GM23338 (cell line): Measurements from ENCODE around the gene DDX39A. TPM values are rescaled to one million over a fixed set of nuclear protein-coding genes. Genes with fewer than 3 reads are reported as not detected.

Experiments used
- ETS1 ChIP-seq: IDR thresholded peaks from 2 replicates; pipeline ENCODE4 v1.6.1; 2016; ENCODE audit warnings: antibody characterized with exemption
- EZH2 ChIP-seq: fragments of 200-600 bp; sonication (generic); IDR thresholded peaks from one replicate; pipeline ENCODE4 v1.8.0; 2017; ENCODE audit warnings: antibody characterized with exemption, mild to moderate bottlenecking, low read depth; ENCODE audit not compliant: unreplicated experiment
- POLR2AphosphoS5 ChIP-seq: IDR thresholded peaks from 2 replicates; pipeline ENCODE4 v1.6.1; 2016; ENCODE audit warnings: antibody characterized with exemption, low read depth
- STAT1 ChIP-seq: IDR thresholded peaks from one replicate; pipeline ENCODE4 v1.6.1; 2016; ENCODE audit warnings: antibody characterized with exemption; ENCODE audit not compliant: unreplicated experiment
- polyA plus RNA-seq: library from polyadenylated mRNA; unstranded; fragments of >200 nt; fragmentation: Nextera tagmentation; extraction: Ambion mirVana; gene quantifications from 2 replicates; pipeline ENCODE4 v1.2.1, GENCODE V29; 2016
- total RNA-seq: library from RNA; depleted of rRNA; stranded (reverse); fragments of >200 nt; shearing (Covaris generic); gene quantifications from 2 replicates; pipeline ENCODE4 v1.2.3, GENCODE V29; 2014
- TF ChIP-seq, protein P1 (sequence below): fragments of 250-450 bp; sonication (Bioruptor Pico); IDR thresholded peaks from 2 replicates; pipeline ENCODE4 v1.5.0; 2020; ENCODE audit warnings: mild to moderate bottlenecking, moderate library complexity
- TF ChIP-seq, protein P2 (sequence below): IDR thresholded peaks from one replicate; pipeline ENCODE4 v1.6.1; 2018; ENCODE audit warnings: antibody characterized with exemption; ENCODE audit not compliant: unreplicated experiment

DDX39A gene
- total and polyA plus RNA-seq, 2 experiments from 2014 or later, result 195 to 196 TPM

DNA sequence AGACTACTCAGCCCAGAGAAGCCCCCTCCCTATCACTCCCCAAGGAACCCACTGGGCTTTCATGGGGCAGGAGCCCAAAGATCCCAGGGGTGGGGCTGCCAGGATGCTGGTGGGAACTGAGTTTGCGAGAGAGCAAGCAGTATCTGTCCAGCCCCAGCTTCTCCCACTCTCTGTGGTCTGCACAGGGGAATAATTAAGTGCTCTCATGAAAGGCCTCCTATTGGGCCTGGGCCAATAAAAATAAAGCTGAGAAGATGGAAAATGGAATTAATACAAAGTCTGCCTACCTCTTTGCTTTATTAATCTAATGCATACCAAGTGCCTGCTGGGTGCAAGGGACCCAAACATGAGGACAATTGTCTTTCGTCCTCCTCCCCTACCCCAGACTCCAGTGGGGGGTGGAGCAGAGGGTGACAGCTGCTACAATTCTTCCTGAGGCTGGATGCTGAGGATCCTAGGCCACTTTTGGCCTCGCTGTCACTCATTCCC, 5.4 kb downstream of the DDX39A start (continued):
- TF ChIP-seq, protein P1, sequence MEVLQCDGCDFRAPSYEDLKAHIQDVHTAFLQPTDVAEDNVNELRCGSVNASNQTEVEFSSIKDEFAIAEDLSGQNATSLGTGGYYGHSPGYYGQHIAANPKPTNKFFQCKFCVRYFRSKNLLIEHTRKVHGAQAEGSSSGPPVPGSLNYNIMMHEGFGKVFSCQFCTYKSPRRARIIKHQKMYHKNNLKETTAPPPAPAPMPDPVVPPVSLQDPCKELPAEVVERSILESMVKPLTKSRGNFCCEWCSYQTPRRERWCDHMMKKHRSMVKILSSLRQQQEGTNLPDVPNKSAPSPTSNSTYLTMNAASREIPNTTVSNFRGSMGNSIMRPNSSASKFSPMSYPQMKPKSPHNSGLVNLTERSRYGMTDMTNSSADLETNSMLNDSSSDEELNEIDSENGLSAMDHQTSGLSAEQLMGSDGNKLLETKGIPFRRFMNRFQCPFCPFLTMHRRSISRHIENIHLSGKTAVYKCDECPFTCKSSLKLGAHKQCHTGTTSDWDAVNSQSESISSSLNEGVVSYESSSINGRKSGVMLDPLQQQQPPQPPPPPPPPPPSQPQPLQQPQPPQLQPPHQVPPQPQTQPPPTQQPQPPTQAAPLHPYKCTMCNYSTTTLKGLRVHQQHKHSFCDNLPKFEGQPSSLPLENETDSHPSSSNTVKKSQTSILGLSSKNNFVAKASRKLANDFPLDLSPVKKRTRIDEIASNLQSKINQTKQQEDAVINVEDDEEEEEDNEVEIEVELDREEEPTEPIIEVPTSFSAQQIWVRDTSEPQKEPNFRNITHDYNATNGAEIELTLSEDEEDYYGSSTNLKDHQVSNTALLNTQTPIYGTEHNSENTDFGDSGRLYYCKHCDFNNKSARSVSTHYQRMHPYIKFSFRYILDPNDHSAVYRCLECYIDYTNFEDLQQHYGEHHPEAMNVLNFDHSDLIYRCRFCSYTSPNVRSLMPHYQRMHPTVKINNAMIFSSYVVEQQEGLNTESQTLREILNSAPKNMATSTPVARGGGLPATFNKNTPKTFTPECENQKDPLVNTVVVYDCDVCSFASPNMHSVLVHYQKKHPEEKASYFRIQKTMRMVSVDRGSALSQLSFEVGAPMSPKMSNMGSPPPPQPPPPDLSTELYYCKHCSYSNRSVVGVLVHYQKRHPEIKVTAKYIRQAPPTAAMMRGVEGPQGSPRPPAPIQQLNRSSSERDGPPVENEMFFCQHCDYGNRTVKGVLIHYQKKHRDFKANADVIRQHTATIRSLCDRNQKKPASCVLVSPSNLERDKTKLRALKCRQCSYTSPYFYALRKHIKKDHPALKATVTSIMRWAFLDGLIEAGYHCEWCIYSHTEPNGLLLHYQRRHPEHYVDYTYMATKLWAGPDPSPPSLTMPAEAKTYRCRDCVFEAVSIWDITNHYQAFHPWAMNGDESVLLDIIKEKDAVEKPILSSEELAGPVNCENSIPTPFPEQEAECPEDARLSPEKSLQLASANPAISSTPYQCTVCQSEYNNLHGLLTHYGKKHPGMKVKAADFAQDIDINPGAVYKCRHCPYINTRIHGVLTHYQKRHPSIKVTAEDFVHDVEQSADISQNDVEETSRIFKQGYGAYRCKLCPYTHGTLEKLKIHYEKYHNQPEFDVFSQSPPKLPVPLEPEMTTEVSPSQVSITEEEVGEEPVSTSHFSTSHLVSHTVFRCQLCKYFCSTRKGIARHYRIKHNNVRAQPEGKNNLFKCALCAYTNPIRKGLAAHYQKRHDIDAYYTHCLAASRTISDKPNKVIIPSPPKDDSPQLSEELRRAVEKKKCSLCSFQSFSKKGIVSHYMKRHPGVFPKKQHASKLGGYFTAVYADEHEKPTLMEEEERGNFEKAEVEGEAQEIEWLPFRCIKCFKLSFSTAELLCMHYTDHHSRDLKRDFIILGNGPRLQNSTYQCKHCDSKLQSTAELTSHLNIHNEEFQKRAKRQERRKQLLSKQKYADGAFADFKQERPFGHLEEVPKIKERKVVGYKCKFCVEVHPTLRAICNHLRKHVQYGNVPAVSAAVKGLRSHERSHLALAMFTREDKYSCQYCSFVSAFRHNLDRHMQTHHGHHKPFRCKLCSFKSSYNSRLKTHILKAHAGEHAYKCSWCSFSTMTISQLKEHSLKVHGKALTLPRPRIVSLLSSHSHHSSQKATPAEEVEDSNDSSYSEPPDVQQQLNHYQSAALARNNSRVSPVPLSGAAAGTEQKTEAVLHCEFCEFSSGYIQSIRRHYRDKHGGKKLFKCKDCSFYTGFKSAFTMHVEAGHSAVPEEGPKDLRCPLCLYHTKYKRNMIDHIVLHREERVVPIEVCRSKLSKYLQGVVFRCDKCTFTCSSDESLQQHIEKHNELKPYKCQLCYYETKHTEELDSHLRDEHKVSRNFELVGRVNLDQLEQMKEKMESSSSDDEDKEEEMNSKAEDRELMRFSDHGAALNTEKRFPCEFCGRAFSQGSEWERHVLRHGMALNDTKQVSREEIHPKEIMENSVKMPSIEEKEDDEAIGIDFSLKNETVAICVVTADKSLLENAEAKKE (CRISPR knock-in tag), result no peak
- TF ChIP-seq EZH2 (no peak), ETS1 (no peak), POLR2AphosphoS5 (no peak), STAT1 (no peak)
- TF ChIP-seq, protein P2, sequence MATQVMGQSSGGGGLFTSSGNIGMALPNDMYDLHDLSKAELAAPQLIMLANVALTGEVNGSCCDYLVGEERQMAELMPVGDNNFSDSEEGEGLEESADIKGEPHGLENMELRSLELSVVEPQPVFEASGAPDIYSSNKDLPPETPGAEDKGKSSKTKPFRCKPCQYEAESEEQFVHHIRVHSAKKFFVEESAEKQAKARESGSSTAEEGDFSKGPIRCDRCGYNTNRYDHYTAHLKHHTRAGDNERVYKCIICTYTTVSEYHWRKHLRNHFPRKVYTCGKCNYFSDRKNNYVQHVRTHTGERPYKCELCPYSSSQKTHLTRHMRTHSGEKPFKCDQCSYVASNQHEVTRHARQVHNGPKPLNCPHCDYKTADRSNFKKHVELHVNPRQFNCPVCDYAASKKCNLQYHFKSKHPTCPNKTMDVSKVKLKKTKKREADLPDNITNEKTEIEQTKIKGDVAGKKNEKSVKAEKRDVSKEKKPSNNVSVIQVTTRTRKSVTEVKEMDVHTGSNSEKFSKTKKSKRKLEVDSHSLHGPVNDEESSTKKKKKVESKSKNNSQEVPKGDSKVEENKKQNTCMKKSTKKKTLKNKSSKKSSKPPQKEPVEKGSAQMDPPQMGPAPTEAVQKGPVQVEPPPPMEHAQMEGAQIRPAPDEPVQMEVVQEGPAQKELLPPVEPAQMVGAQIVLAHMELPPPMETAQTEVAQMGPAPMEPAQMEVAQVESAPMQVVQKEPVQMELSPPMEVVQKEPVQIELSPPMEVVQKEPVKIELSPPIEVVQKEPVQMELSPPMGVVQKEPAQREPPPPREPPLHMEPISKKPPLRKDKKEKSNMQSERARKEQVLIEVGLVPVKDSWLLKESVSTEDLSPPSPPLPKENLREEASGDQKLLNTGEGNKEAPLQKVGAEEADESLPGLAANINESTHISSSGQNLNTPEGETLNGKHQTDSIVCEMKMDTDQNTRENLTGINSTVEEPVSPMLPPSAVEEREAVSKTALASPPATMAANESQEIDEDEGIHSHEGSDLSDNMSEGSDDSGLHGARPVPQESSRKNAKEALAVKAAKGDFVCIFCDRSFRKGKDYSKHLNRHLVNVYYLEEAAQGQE, result no peak
